ENCODE results near the gene CNN2. TPM values are rescaled to one million over a fixed set of nuclear protein-coding genes. Genes with fewer than 3 reads are reported as not detected.

The CNN2 gene
- total and polyA plus RNA-seq, 2 of the 8 experiments (the other 6 are each of a cell fraction or from before 2014, with no cell fraction given) = 189 to 551 TPM

DNA sequence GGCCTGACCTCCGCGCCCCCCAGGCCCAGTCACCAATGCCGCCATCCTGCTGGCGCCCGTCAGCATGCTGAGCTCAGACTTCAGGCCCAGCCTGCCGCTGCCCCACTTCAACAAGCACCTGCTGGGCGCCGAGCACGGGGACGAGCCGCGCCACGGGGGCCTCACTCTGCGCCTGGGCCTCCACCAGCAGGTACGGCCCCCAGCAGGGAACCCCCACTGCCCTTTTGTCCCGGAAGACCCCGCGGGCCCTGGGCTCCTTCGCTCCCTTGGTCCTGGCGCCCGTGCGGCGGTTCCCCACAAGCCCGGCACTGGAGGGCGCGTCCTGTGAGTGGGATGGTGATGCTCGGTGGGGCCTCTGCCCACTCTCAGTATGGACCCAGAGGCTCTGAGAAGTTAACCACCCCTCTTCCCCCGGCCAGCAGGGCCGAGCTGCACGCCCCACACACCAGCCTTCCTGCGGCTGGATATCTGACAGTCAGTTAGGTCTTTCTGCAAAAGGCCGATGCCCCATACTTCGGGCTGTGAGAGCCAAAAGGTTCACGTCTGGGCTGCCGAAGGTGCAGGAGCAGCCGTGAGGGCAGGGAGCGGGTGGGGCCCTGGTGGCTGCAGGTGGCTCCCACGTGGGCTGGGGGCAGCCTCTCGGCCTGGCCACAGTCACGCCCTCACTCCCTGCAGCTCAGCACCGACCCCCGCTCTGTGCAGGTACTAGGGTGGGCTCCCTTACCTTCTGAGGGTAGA, 34.3 kb upstream of the CNN2 start:
- no peak overlapping the region for H2AK5ac ChIP-seq (ENCODE audit: low read depth, low read length)
- no peak overlapping the region for H3K18ac ChIP-seq (ENCODE audit: extremely low read depth, low read length)
- H3K14ac ChIP-seq (ENCODE audit: insufficient read length) = no peak overlapping the region
- no peak overlapping the region for H2BK5ac ChIP-seq (ENCODE audit: low read depth, low read length)
- H2BK120ac ChIP-seq (replicated peaks; ENCODE audit: low read depth, low read length) = no peak overlapping the region
- no peak for TF ChIP-seq SP1 (IDR thresholded peaks at IDR 0.05; ENCODE audit: low read depth, low read length)
- no peak for TF ChIP-seq RFX5 (IDR thresholded peaks at IDR 0.05; ENCODE audit: borderline replicate concordance, low read depth, low read length)
- no peak for TF ChIP-seq BACH1 (IDR thresholded peaks at IDR 0.05; ENCODE audit: low read length)
- no peak for TF ChIP-seq MAFK (IDR thresholded peaks at IDR 0.05; ENCODE audit: low read depth, low read length)
- TF ChIP-seq CREB1 (IDR thresholded peaks at IDR 0.05) = no peak
- TF ChIP-seq KDM5A (IDR thresholded peaks at IDR 0.05; ENCODE audit: low read length) = no peak
- H4K91ac ChIP-seq (replicated peaks; ENCODE audit: insufficient read length, low read length) = no peak overlapping the region
- H3K4me2 ChIP-seq (ENCODE audit: insufficient read depth in 1 of 2, low read depth in 2 of 2, low read length in 2 of 2) = no peak overlapping the region
- H2AFZ ChIP-seq (ENCODE audit: low read length) = no peak overlapping the region
- no peak overlapping the region for H3K56ac ChIP-seq (replicated peaks; ENCODE audit: insufficient read length, low read depth, low read length)
- no peaks in the 10 kb centered on the region for H3K9me3 ChIP-seq (ENCODE audit: insufficient read depth in 2 of 2, low read depth in 1 of 2, low read length in 1 of 2)
- WGBS, 2 experiments (ENCODE audit: extremely low coverage in 1 of 2, insufficient coverage in 1 of 2, insufficient read length in 1 of 2, insufficient replicate concordance in 2 of 2, low coverage in 1 of 2, low lambda C conversion rate in 2 of 2, missing lambda C conversion rate in 1 of 2) = 96% methylated on average over 40 of the region's 42 CpGs; no CpG with 5 or more reads in 1 of the 2 experiments
- H2BK15ac ChIP-seq (ENCODE audit: low read length) = no peak overlapping the region
- no peak overlapping the region for H4K8ac ChIP-seq (ENCODE audit: extremely low read depth, insufficient read depth, low read length)
- no peak for DNase-seq (ENCODE audit: low read depth in 1 of 2, low spot score in 2 of 2)
- peaks cover 9 to 23% of the 10 kb centered on the region in 2 experiments for H4K20me1 ChIP-seq (replicated peaks in 1 of 2; ENCODE audit: control insufficient read depth in 1 of 2, insufficient read depth in 2 of 2, low read length in 2 of 2)
- H3K4me3 ChIP-seq (ENCODE audit: extremely low read depth in 1 of 4, insufficient read depth in 2 of 4, low read depth in 3 of 4, low read length in 4 of 4) = no peak overlapping the region
- ChIA-PET CTCF (ENCODE audit: partially characterized antibody) (interaction anchor here (0.6 to 2.3 kb wide), 3 partner anchors 14 to 316 kb away, joined by 3 to 5 read pairs (median 5); no protein-coding TSS in a partner anchor), POLR2A (ENCODE audit: partially characterized antibody) (interaction anchor here (1.0 to 7.3 kb wide), 6 partner anchors 15 to 246 kb away, joined by 3 to 81 read pairs (median 4); partner anchors contain the start of gene CNN2)
- H2BK12ac ChIP-seq (ENCODE audit: low read depth, low read length) = no peak overlapping the region
- H4K5ac ChIP-seq (ENCODE audit: insufficient read length, low read depth, low read length) = no peak overlapping the region
- no peak overlapping the region for H3K23ac ChIP-seq (ENCODE audit: insufficient read length)
- peaks cover 0 to 7% (median 4%) of the 10 kb centered on the region in 4 experiments; a peak in 3 of 7 replicates for H3K4me1 ChIP-seq (replicated peaks in 1 of 4; ENCODE audit: control insufficient read depth in 3 of 4, insufficient read depth in 4 of 4, low read length in 3 of 4)
- H3K27ac ChIP-seq (ENCODE audit: low read depth, low read length) = no peak overlapping the region
- no peaks in the 10 kb centered on the region; a peak in 1 of 7 replicates for H3K27me3 ChIP-seq (replicated peaks in 1 of 4; ENCODE audit: control insufficient read depth in 3 of 4, extremely low read depth in 1 of 4, insufficient read depth in 3 of 4, low read length in 3 of 4)
- no peak overlapping the region for H3K9ac ChIP-seq (replicated peaks in 1 of 4; ENCODE audit: extremely low read depth in 1 of 4, low read depth in 3 of 4, low read length in 3 of 4)
- H3K79me2 ChIP-seq (ENCODE audit: control insufficient read depth in 1 of 2, insufficient read depth in 2 of 2, low read length in 2 of 2) = no peaks in the 10 kb centered on the region
- H3K79me1 ChIP-seq (ENCODE audit: low read depth, low read length) = no peaks in the 10 kb centered on the region; the same call in 1 of the 2 replicates
- H3K4ac ChIP-seq (replicated peaks; ENCODE audit: insufficient read length, low read depth, low read length) = no peak overlapping the region
- no peak for FAIRE-seq
- H3K23me2 ChIP-seq (ENCODE audit: low read depth, low read length) = peaks cover 2% of the 10 kb centered on the region; the same call in 1 of the 2 replicates
- no peak overlapping the region for H2BK20ac ChIP-seq (ENCODE audit: low read length)
- peaks cover 4 to 34% (median 14%) of the 10 kb centered on the region in 4 experiments; a peak in 5 of 8 replicates for H3K36me3 ChIP-seq (ENCODE audit: control insufficient read depth in 2 of 4, insufficient read depth in 4 of 4, low read length in 3 of 4)

Data from H1 (cell line).